ENCODE measurements around the gene DOCK4. TPM values are rescaled to one million over a fixed set of nuclear protein-coding genes. Genes with fewer than 3 reads are reported as not detected.

Gene DOCK4
- total RNA-seq, 2 donors from 2014 or later = 6.5 to 11.1 TPM

- Histone ChIP-seq H3K27me3 (no peaks in the 10 kb centered on the region), H3K9ac (ENCODE audit: low read depth in 2 of 2, low read length in 2 of 2) (no peak overlapping the region), H3K9me3 (no peaks in the 10 kb centered on the region), H3K4me1 (no peaks in the 10 kb centered on the region), H3K36me3 (no peaks in the 10 kb centered on the region), H3K27ac (no peak overlapping the region), H3K4me3 (no peak overlapping the region)
- no peak for TF ChIP-seq CTCF (IDR thresholded peaks at IDR 0.05)
- intact Hi-C loops (cut with DNase I) = no loop called here
- no peak for DNase-seq
Observed at GRCh38 chr7:111787099-111787498, 419.1 kb downstream of the DOCK4 start.

- intact Hi-C loops (cut with DNase I) = no loop called here
- no peaks in the 10 kb centered on the region for H3K36me3 ChIP-seq
- no peaks in the 10 kb centered on the region for H3K9me3 ChIP-seq
- H3K4me1 ChIP-seq = no peaks in the 10 kb centered on the region
- no peak overlapping the region for H3K4me3 ChIP-seq
- DNase-seq = no peak
- H3K9ac ChIP-seq (ENCODE audit: low read depth in 2 of 2, low read length in 2 of 2) = no peak overlapping the region
- H3K27me3 ChIP-seq = no peaks in the 10 kb centered on the region
- no peak overlapping the region for H3K27ac ChIP-seq
- no peak for TF ChIP-seq CTCF (IDR thresholded peaks at IDR 0.05)
Observed at GRCh38 chr7:111785076-111785475, 421.1 kb downstream of the DOCK4 start.

- H3K36me3 ChIP-seq = no peaks in the 10 kb centered on the region
- H3K9me3 ChIP-seq = no peaks in the 10 kb centered on the region
- no peak overlapping the region for H3K9ac ChIP-seq (ENCODE audit: low read depth in 2 of 2, low read length in 2 of 2)
- TF ChIP-seq CTCF (IDR thresholded peaks at IDR 0.05) = no peak
- H3K4me1 ChIP-seq = no peaks in the 10 kb centered on the region
- intact Hi-C loops (cut with DNase I) = no loop called here
- H3K27me3 ChIP-seq = no peaks in the 10 kb centered on the region
- no peak overlapping the region for H3K27ac ChIP-seq
- no peak overlapping the region for H3K4me3 ChIP-seq
- no peak for DNase-seq
Observed at GRCh38 chr7:111784296-111784695, 421.9 kb downstream of the DOCK4 start.

- Histone ChIP-seq H3K27me3 (no peaks in the 10 kb centered on the region), H3K9ac (ENCODE audit: low read depth in 2 of 2, low read length in 2 of 2) (no peak overlapping the region), H3K9me3 (no peaks in the 10 kb centered on the region), H3K36me3 (no peaks in the 10 kb centered on the region), H3K4me1 (no peaks in the 10 kb centered on the region), H3K4me3 (no peak overlapping the region), H3K27ac (no peak overlapping the region)
- intact Hi-C loops (cut with DNase I) = no loop called here
- no peak for TF ChIP-seq CTCF (IDR thresholded peaks at IDR 0.05)
- no peak for DNase-seq
Observed at GRCh38 chr7:111783854-111784253, 422.3 kb downstream of the DOCK4 start.

GRCh38 chr7:111780527-111780926 lies 425.7 kb downstream of the DOCK4 start:
- Histone ChIP-seq H3K9me3 (no peaks in the 10 kb centered on the region), H3K4me1 (no peaks in the 10 kb centered on the region), H3K4me3 (no peak overlapping the region), H3K36me3 (no peaks in the 10 kb centered on the region), H3K27ac (no peak overlapping the region), H3K27me3 (no peaks in the 10 kb centered on the region), H3K9ac (ENCODE audit: low read depth in 2 of 2, low read length in 2 of 2) (no peak overlapping the region)
- intact Hi-C loops (cut with DNase I) = no loop called here
- DNase-seq = no peak
- TF ChIP-seq CTCF (IDR thresholded peaks at IDR 0.05) = no peak

- H3K4me3 ChIP-seq = no peak overlapping the region
- no peak for TF ChIP-seq CTCF (IDR thresholded peaks at IDR 0.05)
- no peaks in the 10 kb centered on the region for H3K4me1 ChIP-seq
- H3K9ac ChIP-seq (ENCODE audit: low read depth in 2 of 2, low read length in 2 of 2) = no peak overlapping the region
- no peak overlapping the region for H3K27ac ChIP-seq
- DNase-seq = no peak
- intact Hi-C loops (cut with DNase I) = no loop called here
- H3K9me3 ChIP-seq = no peaks in the 10 kb centered on the region
- no peaks in the 10 kb centered on the region for H3K27me3 ChIP-seq
- no peaks in the 10 kb centered on the region for H3K36me3 ChIP-seq
Observed at GRCh38 chr7:111775206-111775605, 431.0 kb downstream of the DOCK4 start.

All from colonic mucosa (tissue), 4 donors.